ENCODE data around the gene LARGE1. TPM values are rescaled to one million over a fixed set of nuclear protein-coding genes. Genes with fewer than 3 reads are reported as not detected.

LARGE1 gene
- total and polyA plus RNA-seq, 9 of the 15 experiments (the other 6 are each of a cell fraction or from before 2014, with no cell fraction given) = 0.01 to 0.66 (median 0.14) TPM; not detected in 2

DNA sequence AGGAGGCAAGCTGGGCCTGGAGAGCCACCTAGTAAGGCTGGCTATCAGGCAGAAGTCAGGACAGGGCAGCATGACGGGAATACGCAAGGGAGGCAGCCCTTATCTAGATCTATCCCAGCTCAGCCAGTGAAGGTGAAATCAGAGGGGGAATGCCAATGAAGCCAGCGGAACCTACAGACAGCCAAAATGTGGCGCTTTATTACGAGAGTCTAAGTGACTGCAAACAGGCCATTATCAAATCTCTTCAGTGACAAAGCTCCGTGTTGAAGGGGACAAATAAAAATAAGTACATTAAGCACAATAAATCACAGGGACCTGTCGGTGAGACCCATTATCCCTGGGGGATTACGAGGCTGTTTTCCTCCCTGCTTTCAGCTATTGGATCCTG, 22.8 kb downstream of the LARGE1 start:
- in situ Hi-C loops (cut with MboI) = no loop called here
- H3K4me3 ChIP-seq = no peak overlapping the region
- H3K9me3 ChIP-seq (replicated peaks; ENCODE audit: control insufficient read depth, insufficient read depth, low read depth, low read length) = no peaks in the 10 kb centered on the region
- no peak for DNase-seq (ENCODE audit: extremely low read depth in 1 of 4, low spot score in 3 of 4)
- no peak for FAIRE-seq
- H2AFZ ChIP-seq (ENCODE audit: low read depth, low read length) = no peak overlapping the region
- BruUV-seq (replicated peaks) = no TSS peak
- intact Hi-C loops (cut with micrococcal nuclease) = no loop called here
- ChIA-PET CTCF (ENCODE audit: low intra/inter-chr PET ratio) (no interaction called here), POLR2A (no interaction called here)
- TF ChIP-seq, protein P1, sequence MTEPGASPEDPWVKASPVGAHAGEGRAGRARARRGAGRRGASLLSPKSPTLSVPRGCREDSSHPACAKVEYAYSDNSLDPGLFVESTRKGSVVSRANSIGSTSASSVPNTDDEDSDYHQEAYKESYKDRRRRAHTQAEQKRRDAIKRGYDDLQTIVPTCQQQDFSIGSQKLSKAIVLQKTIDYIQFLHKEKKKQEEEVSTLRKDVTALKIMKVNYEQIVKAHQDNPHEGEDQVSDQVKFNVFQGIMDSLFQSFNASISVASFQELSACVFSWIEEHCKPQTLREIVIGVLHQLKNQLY (CRISPR knock-in tag; conservative IDR thresholded peaks at IDR 0.05) = no peak
- TF ChIP-seq, protein P2, sequence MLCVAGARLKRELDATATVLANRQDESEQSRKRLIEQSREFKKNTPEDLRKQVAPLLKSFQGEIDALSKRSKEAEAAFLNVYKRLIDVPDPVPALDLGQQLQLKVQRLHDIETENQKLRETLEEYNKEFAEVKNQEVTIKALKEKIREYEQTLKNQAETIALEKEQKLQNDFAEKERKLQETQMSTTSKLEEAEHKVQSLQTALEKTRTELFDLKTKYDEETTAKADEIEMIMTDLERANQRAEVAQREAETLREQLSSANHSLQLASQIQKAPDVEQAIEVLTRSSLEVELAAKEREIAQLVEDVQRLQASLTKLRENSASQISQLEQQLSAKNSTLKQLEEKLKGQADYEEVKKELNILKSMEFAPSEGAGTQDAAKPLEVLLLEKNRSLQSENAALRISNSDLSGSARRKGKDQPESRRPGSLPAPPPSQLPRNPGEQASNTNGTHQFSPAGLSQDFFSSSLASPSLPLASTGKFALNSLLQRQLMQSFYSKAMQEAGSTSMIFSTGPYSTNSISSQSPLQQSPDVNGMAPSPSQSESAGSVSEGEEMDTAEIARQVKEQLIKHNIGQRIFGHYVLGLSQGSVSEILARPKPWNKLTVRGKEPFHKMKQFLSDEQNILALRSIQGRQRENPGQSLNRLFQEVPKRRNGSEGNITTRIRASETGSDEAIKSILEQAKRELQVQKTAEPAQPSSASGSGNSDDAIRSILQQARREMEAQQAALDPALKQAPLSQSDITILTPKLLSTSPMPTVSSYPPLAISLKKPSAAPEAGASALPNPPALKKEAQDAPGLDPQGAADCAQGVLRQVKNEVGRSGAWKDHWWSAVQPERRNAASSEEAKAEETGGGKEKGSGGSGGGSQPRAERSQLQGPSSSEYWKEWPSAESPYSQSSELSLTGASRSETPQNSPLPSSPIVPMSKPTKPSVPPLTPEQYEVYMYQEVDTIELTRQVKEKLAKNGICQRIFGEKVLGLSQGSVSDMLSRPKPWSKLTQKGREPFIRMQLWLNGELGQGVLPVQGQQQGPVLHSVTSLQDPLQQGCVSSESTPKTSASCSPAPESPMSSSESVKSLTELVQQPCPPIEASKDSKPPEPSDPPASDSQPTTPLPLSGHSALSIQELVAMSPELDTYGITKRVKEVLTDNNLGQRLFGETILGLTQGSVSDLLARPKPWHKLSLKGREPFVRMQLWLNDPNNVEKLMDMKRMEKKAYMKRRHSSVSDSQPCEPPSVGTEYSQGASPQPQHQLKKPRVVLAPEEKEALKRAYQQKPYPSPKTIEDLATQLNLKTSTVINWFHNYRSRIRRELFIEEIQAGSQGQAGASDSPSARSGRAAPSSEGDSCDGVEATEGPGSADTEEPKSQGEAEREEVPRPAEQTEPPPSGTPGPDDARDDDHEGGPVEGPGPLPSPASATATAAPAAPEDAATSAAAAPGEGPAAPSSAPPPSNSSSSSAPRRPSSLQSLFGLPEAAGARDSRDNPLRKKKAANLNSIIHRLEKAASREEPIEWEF (CRISPR knock-in tag; IDR thresholded peaks at IDR 0.05) = no peak
- H3K9ac ChIP-seq (ENCODE audit: insufficient read depth in 1 of 2, low read depth in 2 of 2, low read length in 2 of 2) = no peak overlapping the region
- H3K27ac ChIP-seq (ENCODE audit: extremely low read depth, low read depth, low read length) = no peak overlapping the region
- H3K4me1 ChIP-seq (replicated peaks in 1 of 2; ENCODE audit: control insufficient read depth in 2 of 2, insufficient read depth in 2 of 2, low read length in 2 of 2) = no peaks in the 10 kb centered on the region
- WGBS (ENCODE audit: insufficient coverage, low coverage, missing lambda C conversion rate) = 5% methylated on average over 6 of the region's 8 CpGs
- H3K36me3 ChIP-seq (ENCODE audit: control insufficient read depth, insufficient read depth, low read length) = no peaks in the 10 kb centered on the region
- no peak for ATAC-seq
- no peaks in the 10 kb centered on the region for H3K79me2 ChIP-seq (ENCODE audit: control insufficient read depth, insufficient read depth, low read length)
- H3K4me2 ChIP-seq (ENCODE audit: insufficient read depth, low read length) = no peak overlapping the region
- H3K27me3 ChIP-seq (ENCODE audit: control insufficient read depth in 2 of 2, insufficient read depth in 2 of 2, low read length in 2 of 2) = no peaks in the 10 kb centered on the region
- H3K9me1 ChIP-seq (ENCODE audit: control insufficient read depth, insufficient read depth, low read length) = no peaks in the 10 kb centered on the region
- no peaks in the 10 kb centered on the region for H4K20me1 ChIP-seq (replicated peaks; ENCODE audit: control insufficient read depth, insufficient read depth, low read length)

All from K562 (cell line).